HG03457 (cell line): ENCODE data around the gene GADL1.
A peak's percentile ranks its signal among the peaks of the same experiment; 100 is the strongest.

Source experiments
- ATAC-seq: cut with Tn5 transposase; IDR thresholded peaks from one replicate; pipeline ENCODE4 v1.9.1; 2021; ENCODE audit warnings: moderate number of reproducible peaks; ENCODE audit not compliant: unreplicated experiment

Gene GADL1

DNA sequence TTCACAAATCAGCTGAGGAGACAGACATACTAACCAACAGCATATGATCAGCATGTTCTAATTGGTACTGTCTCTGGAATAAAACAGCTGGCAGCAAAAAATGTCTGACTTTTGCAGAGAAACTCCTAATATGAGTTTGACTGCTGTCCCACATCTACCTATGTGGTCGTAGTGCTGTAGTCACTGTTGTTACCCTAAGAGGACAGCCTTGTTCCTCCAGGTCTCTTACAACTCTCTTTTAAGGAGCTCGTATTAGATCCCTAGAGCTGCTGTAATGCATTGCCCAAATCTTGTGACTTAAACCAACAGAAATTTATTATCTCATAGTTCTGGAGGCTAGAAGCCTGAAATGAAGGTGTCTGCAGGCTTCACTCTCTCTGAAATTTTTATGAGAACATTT is 195.9 kb downstream of the GADL1 start:
- ATAC-seq, result no peak

DNA sequence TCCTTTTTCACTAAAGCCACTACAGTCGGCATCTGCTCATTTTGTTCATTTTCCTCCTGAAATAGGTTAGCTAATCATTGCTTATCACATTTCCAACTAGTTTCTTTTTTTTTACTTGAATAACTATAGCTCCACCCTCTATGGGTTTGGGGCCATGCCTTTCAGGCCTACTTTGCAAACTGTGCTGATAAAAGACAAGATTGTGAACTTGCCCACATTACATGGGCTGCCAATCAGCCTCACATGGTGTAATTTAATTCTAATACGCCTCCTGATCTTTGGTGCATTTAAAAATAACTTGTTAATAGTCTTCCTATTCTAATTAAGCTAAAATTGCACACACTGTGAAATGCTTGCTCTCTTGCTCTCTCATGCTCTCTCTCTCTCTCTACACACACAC is 197.6 kb downstream of the GADL1 start:
- ATAC-seq, result no peak

DNA sequence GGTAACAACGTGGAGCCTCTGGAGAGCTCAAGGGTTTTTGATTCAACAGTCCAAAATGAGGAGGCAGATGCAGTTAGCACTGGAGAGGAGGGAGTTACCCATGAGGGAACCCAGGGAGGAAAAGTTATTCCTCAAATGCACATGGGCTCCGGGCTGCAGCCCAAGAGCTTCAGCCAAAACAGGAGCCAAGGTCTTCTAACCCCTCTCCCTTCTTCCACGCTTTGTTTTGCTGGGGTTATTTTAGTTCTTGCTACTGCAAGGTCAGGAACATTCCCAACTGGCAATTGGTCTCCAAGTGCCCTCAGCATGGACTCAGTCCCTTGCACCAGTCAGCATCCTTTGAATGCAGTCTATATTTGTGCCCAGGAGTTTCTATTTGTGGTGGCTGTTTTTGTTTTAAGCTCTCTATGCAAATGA is 198.1 kb downstream of the GADL1 start:
- ATAC-seq, result no peak

DNA sequence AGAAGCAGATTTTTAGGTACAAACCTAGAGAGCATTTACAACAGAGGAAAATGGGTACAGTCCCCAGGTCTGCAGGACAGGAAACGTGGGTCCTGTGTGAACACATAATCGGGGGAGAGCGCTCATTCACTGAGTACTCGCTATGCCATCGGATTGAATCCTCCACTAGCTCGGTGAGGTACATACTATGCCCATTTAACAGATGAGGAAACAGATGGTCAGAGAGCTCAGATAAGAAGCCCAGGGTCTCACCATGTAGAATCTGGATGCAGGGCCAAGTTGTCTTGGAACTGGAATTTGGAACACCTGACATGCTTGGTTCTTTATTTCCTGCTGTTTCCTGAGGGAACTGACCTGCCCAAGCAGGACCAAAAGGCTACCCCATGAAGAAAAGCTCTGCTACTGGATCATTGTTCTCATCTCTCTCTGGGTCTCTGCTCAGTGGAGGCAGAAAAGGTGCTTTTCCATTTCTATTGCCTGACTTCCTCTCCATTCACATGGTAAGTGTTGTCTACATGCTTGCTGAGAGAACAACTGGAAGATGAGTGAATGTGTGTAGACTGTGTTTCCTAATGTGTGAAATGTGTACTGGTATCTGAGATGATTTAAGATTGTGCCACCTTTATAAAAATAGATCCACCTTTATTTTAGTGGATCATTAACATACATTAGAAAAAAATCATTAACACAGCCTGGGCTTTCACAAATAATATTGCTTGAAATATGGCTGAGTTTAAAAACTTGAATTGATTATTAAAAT is 199.0 kb downstream of the GADL1 start:
- ATAC-seq, result no peak

DNA sequence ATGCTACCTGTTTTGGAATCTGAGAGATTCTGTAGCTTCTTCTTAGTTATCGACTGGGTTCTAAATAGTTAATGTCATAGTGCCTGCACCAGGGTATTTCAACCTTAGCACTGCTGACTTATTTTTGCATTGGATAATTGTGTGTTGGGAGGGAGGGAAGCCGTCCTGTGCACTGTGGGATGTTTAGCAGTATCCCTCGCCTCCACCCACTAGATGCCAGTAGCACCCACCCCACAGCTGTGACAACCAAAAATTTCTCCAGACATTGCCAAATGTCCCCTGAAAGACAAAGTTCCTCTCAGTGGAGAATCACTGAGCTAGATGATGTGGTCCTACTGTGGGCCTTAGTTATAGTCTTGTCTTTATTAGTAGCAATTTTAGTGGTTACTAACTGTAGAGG is 199.8 kb downstream of the GADL1 start:
- no peak for ATAC-seq

DNA sequence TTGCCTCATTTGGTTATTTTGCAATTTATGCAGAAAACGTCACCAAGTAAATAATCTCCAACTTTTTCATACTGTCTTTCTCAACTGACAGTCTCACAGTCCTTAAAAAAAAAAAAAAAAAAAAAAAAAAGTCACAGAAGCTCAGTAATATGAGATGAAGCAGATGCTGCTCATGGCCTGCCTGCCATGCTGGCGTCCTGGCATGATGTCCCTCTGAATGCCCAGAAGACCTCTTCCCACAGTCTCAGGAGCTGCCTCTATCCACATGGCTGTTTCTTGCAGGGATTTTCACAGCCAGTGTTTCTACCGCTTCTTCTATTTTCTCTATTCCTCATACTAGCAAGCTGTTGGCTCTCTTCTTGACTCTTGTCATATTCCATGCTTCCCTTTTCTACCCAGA is 200.3 kb downstream of the GADL1 start:
- no peak for ATAC-seq

DNA sequence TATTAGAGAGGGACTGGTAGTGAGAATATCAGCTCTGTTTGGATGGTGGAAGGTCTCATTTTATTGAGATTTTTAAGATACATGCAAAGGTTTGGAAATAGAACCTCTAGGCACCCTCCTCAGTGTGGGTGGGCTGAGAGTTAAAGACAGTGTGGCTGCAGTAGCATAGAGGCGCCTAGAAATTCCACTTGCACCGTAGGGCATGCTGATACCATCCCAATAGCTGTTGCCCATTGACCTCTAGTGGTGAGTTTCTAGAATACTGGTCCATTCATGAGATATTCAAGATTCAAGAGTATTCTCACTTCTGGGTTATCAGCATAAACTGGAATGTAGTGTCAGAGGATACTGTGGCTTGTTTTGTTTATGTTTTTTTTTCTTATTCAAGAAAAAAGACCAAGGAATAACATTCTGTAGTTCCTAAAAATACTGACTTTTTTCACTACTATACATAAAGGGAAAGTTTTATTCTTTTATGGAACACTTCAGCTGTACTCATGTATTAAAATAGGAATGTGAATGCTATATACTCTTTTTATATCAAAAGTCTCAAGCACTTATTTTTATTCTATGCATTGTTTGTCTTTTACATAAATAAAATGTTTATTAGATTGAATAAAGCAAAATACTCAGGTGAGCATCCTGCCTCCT is 200.9 kb downstream of the GADL1 start:
- peak; percentile 86 for ATAC-seq

DNA sequence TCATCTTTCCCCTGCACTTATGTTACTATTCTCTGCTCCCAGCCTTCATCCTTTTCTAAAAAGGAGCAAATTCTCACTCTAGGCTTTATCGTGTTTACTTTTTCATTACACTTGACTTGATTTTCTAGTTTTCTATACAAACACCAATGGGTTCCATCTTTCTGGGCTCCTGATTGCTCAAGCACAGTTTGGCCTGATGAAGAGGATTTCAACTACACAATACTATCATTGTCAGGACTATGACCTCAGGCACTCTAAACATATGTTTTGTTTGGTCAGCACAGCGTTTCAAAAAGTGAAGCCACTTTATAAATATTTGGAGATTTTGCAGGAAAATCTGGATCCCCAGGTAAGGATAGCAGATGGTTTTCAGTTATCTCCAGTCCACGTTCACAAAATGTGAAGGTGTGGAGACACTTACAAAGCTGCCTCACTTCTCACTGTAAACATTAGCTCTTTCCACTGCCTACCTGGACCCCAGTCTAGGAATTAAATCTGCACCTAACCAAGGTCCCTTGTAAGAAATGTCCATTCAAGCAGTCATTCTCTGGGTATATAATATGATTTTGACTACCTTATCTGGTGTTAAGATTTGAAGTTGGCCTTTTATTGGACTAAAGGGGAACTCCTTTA is 201.8 kb downstream of the GADL1 start:
- ATAC-seq, result no peak

DNA sequence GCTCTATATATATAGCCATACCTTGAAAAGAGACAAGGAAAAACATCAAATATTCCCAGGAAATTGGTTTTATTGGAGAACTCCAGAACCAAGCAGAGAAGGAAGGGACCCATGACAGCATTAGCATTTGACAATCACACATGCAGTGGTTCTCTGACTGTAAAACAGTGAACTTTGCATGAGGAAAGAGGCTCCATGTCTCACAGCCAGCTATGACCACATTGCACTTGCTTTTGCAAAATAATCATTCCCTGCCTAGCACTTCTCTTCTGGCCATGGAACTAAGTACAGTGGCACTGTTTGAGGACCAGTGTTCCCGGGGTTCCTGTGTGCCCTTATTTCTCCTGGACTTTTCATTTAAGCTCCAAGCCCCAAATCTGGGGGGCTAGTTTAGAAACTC is 202.5 kb downstream of the GADL1 start:
- ATAC-seq, result no peak

DNA sequence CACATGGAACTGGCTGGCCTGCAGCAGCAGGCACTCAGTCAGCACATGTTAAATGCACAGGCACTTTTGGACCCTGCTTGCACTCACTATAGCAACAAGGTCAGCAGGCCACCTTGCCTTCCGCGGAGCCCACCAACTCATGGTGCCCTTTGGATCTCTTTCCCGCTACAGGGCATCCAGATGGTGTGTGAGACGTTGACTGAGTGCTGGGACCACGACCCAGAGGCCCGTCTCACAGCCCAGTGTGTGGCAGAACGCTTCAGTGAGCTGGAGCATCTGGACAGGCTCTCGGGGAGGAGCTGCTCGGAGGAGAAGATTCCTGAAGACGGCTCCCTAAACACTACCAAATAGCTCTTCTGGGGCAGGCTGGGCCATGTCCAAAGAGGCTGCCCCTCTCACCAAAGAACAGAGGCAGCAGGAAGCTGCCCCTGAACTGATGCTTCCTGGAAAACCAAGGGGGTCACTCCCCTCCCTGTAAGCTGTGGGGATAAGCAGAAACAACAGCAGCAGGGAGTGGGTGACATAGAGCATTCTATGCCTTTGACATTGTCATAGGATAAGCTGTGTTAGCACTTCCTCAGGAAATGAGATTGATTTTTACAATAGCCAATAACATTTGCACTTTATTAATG is 203.1 kb downstream of the GADL1 start:
- ATAC-seq, result no peak

DNA sequence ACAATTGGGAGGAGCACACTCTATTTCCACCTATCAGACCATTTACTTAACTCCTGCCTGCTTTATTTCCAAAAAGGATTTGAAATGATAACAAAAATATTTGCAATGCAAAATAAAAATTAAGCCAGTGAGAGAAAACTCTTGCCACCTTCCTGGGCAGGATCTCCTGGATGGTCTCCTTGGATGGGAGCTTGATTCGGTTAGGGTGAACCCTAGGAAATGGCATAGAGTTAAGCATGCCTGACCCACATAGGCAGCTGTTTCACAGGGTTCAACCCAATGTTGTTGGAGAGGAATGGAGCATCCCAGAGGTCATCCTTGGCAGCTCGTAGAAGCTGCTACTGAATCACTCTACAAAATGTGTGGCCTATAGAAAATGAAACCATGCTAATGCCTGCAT is 204.3 kb downstream of the GADL1 start:
- no peak for ATAC-seq

DNA sequence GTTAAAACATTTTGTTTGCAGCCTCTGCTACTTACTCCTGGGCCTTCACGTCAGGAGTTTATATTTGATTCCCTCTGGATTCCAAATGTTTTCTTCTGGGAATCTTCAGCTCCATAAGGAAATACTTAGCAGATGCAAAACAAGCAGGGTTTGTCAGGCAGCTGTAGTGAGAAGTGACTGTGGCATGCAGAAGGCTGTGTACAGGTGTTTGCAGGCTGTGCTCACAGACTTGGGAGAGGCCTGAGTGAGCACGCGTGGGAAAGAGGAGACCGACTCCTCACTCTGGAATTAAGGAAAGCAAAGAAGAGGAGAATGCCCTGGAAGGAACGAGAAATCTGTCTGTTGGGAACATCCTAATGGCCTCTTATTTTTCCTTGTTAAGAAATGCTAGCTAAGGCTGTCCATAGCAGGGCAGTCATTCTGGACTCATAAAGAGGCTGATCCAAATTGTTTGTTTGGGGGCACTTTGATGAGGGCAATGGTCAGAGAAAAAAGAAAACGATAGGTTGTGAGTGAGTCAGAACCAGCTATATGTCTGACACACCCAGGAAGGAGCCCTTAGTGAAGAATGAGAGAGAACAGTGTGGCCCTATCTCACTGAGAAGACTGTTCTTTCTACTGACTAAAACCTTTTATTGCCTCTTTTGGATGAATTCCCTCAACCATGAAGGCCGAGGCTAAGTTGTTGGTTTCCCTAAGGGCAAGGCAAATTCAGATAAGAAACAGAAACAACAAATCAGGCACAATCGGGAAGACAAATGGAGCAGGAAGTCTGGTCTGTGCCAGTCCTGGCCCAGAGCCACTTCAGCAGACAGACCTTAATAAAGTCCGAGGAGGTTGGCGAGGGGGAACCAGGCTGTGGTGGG is 205.5 kb downstream of the GADL1 start:
- no peak for ATAC-seq

DNA sequence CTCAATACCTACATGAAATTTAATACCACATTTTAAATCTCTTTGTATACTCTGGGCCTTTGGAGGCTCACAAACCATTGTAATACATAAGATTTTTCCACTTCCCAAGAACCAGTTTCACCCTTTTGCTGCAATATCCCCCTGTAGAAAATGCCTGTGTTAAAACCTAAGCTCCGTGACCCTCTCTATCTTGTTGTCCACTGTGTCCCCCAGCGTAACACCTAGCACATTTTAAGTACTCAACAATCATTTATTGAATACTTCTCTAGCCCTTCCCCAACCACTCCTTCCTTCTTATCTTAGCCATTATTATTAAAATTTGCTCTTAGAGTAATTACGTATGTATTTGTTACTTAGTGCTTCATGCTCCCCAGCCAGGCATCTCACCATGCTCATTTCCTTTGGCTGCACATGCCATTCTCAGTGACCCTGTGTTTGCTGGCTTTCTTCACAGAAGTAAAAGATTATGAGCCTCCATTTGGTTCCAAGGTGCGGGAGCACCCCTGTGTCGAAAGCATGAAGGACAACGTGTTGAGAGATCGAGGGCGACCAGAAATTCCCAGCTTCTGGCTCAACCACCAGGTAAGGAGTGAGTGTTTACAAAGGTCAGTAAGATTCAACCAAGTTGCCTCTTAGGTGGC is 206.4 kb downstream of the GADL1 start:
- no peak for ATAC-seq

DNA sequence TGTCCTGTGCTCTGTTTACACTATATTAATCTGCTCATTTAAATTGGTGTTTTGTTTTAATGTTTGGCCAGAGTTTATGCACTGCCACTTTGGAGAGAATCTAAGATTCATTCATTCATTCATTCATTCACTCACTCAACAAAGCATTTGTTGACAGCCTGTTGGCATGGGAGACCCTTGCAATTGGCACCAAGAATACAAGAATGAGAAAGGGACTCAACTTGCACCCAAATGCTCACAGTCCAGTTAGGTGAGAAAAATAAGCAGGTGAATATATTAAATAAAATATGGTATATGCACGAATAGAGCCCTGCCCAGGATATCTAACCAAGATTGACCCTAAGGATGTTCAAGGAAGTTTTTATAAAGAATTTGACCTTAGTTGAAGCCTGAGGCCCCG is 207.7 kb downstream of the GADL1 start:
- no peak for ATAC-seq

DNA sequence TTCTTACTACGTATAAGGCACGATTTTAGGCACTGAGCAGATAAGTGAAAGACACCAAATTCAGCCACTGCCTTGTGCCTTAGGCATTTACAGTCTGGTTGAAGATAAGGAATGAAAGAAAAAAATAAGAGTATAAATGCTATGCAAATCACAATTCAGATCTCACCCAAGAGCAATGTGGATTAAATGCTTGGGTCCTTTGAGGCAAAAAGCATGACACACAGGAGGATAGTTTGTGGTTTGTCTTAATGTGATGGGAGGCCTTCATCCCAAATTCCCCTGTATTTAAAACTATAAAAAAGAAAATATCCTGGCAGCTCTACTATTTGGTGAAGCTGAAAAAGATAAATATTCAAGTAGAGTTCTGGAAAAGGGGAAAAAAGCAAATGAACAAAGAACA is 208.3 kb downstream of the GADL1 start:
- ATAC-seq, result no peak

DNA sequence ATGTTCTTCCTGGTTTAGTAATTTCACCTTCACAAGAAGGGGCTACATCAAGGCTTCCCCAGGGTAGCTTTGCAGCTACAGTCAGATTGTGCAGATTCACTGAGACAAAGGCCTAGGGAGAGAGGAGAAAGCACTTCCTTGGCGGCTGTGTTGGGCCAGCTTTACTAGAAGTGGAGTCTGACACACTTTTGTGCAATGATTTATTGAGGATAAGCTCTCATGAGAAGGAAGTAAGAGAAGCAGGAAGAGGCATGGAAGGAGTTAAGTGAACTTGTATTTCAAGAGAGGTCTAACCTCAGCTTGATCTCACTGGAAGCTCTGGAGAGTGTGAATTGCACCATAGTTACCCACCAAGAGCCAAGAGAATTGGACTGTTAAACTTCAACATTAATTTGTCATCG is 209.2 kb downstream of the GADL1 start:
- ATAC-seq, result no peak

DNA sequence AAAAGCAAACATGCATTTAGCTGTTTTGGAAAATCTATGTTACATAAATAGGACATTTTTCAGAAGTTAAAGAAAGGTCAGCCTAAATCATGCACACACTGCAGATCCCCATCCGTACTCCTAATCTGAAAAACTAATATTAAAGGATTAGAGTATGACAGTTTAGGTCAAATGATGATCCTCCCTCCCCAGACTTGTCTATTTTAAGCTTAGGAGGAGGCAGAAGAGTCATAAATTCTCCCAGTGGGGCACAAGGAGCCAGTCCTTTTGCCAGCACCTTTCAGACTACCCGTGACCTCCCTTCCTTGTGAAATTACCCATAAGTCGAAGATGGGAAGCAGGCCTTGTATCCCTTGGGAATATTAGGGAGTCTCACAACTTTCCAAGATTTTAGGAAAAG is 210.1 kb downstream of the GADL1 start:
- no peak for ATAC-seq

DNA sequence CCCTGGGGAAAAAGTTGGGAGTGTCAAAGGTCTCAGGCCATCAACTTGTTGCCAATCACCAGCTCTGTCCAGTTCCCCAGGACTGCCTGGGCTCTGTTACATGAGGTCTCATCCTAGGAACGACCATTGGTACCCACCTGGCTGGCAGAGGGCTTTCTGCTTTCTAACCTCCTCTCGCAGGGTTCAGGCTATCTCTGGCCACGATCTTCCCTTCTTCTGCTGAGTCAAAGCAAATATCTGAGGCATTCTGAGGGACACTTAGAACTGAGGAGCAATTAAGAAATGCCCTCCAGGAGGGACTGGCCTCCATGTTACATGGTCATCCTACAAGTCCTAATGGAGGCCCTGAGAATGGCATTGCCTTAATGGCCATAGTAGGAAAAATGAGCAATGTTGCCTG is 210.7 kb downstream of the GADL1 start:
- ATAC-seq, result no peak

DNA sequence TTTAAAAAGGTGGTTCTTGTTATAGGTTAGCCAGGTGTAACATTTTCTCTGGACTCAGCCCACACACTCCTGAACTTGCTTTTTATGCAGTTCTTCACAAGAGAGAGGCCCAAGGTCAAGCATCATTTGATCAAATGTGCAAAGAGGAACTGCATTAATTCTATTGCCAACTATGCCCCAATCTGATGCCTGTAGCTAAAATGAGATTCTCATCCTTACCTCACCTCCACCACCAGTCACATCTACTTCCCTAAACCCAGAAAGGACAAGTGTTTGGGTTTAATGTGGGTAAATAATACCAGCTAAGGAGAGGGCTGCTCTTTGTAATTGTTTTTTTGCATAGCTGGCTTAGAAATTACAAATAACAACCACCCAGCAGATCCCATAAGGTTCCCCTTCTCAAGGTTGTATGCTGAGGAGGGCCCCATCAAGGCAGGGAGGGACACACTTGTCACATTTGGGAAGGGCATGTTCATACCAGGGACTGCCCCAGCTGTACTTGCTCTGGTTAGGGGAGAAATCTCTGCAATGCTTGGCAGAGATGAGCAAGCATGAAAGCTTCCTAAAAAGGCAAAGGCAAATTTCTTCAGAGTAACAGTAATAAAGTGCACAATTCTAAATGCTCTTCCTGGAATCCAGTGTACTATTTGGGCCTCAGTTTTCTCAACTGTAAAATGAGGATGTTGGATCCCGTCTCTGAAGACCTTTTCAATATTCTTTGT is 211.9 kb downstream of the GADL1 start:
- ATAC-seq, result no peak
